Measurements from ENCODE around the gene WDR3.

DNA sequence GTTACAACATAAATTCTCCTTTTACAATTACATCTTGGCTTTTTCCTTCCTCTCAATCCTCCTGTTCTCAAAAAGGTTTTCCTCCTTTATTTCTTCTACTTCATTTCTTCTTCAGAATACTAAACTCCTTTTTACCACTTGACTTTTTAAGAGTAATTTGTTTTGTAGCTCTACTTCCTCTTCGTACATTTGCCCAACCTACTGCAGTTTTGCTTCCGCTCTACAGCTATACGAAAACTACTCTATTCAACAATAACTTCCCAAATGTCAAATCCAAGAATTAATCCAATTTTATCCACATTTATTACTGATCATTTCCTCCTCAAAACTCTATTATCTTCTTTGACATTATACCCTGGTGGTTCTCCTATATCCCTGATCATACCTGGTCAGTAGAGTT lies 3.6 kb upstream of the WDR3 start:
- no peak for TF ChIP-seq CTCF (conservative IDR thresholded peaks at IDR 0.05; ENCODE audit: low read length)
- TF ChIP-seq EZH2phosphoT487 (IDR thresholded peaks at IDR 0.05; ENCODE audit: borderline replicate concordance), result no peak
